RWPE2 (cell line): ENCODE results near the gene SLC7A6OS.
A peak's percentile ranks its signal among the peaks of the same experiment; 100 is the strongest.

Experiments
- ATAC-seq: fragments of 200-7000 bp; cut with Tn5 transposase; 3 replicates; pipeline ENCODE4 v1.9.1; 2021; ENCODE audit warnings: low read depth
- DNase-seq: peaks from one replicate; pipeline ENCODE4 v3.0.0-alpha.2; 2020; ENCODE audit warnings: low spot score
- H3K27ac ChIP-seq: fragments of 450-650 bp; 2 replicates; pipeline ENCODE4 v1.5.1; 2017; ENCODE audit warnings: mild to moderate bottlenecking; ENCODE audit not compliant: poor library complexity, severe bottlenecking
- H3K27me3 ChIP-seq: fragments of 250-450 bp; sonication (Bioruptor Pico); 2 replicates; pipeline ENCODE4 v1.5.1; 2021; ENCODE audit warnings: mild to moderate bottlenecking, moderate library complexity; ENCODE audit not compliant: insufficient read depth, poor library complexity, severe bottlenecking
- H3K36me3 ChIP-seq: fragments of 250-450 bp; sonication (Bioruptor Pico); 2 replicates; pipeline ENCODE4 v1.5.1; 2020; ENCODE audit warnings: low read depth, mild to moderate bottlenecking, moderate library complexity
- H3K4me1 ChIP-seq: fragments of 250-450 bp; sonication (Bioruptor Pico); 2 replicates; pipeline ENCODE4 v1.5.1; 2021; ENCODE audit warnings: mild to moderate bottlenecking, moderate library complexity; ENCODE audit not compliant: insufficient read depth, poor library complexity, severe bottlenecking
- H3K4me3 ChIP-seq: fragments of 250-450 bp; sonication (Bioruptor Pico); 2 replicates; pipeline ENCODE4 v1.5.1; 2021; ENCODE audit warnings: mild to moderate bottlenecking, moderate library complexity; ENCODE audit not compliant: severe bottlenecking
- H3K9me3 ChIP-seq: fragments of 250-450 bp; sonication (Bioruptor Pico); 2 replicates; pipeline ENCODE4 v1.5.1; 2021; ENCODE audit warnings: mild to moderate bottlenecking, moderate library complexity; ENCODE audit not compliant: severe bottlenecking
- TF ChIP-seq, protein P1 (sequence below): fragments of 450-650 bp; IDR thresholded peaks from one replicate; pipeline ENCODE4 v1.5.1; 2017; ENCODE audit warnings: mild to moderate bottlenecking, moderate library complexity; ENCODE audit not compliant: poor library complexity, severe bottlenecking

The SLC7A6OS gene

DNA sequence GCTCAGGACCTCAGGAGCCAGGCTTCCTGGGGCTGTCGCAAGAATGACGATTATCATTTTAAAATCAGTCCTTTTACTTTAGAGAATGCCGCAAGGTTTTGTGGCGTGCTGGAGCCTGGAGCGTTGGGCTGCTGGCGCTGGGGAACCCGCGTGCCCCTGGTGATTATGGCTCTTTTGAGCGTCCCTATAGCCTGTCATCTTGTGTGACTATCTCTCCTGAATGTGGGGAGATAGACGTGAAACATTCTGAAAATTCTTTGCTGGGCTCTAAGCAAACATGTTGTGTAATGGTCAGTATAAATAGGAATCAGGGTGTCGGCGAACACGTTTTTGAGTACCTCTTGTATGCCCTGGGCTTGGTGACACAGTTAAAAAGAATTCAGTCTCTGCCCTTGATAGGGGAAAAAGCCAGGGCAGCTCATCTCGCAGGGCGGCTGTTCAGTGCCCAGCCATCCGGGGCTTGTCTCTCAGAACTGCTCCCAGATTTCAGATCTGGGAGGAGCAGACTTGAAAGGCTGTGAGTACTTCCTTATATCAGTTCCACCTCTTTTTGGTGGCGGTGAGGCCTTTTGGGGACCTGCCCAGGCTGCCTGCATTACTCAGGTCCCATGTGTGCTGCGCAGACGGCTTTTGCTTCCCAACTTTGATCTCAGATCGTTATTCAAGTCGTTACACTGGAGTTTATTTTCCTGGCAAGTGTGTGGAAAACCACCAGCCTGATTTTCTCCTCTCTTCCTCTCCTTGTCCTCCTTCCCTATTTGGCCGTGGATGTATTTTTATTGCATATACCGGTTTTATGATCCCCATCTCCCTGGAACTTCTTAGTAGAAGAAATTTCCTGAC, 45.4 kb downstream of the SLC7A6OS start:
- Histone ChIP-seq H3K4me1 (peaks cover 4% of the 10 kb centered on the region), H3K27me3 (no peaks in the 10 kb centered on the region), H3K27ac (peak overlapping the region; percentile 89), H3K4me3 (peak overlapping the region; percentile 91), H3K36me3 (peaks cover 17% of the 10 kb centered on the region), H3K9me3 (no peaks in the 10 kb centered on the region)
- DNase-seq (no peak), ATAC-seq (peak; percentile 76)
- TF ChIP-seq, protein P1, sequence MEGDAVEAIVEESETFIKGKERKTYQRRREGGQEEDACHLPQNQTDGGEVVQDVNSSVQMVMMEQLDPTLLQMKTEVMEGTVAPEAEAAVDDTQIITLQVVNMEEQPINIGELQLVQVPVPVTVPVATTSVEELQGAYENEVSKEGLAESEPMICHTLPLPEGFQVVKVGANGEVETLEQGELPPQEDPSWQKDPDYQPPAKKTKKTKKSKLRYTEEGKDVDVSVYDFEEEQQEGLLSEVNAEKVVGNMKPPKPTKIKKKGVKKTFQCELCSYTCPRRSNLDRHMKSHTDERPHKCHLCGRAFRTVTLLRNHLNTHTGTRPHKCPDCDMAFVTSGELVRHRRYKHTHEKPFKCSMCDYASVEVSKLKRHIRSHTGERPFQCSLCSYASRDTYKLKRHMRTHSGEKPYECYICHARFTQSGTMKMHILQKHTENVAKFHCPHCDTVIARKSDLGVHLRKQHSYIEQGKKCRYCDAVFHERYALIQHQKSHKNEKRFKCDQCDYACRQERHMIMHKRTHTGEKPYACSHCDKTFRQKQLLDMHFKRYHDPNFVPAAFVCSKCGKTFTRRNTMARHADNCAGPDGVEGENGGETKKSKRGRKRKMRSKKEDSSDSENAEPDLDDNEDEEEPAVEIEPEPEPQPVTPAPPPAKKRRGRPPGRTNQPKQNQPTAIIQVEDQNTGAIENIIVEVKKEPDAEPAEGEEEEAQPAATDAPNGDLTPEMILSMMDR: no peak

DNA sequence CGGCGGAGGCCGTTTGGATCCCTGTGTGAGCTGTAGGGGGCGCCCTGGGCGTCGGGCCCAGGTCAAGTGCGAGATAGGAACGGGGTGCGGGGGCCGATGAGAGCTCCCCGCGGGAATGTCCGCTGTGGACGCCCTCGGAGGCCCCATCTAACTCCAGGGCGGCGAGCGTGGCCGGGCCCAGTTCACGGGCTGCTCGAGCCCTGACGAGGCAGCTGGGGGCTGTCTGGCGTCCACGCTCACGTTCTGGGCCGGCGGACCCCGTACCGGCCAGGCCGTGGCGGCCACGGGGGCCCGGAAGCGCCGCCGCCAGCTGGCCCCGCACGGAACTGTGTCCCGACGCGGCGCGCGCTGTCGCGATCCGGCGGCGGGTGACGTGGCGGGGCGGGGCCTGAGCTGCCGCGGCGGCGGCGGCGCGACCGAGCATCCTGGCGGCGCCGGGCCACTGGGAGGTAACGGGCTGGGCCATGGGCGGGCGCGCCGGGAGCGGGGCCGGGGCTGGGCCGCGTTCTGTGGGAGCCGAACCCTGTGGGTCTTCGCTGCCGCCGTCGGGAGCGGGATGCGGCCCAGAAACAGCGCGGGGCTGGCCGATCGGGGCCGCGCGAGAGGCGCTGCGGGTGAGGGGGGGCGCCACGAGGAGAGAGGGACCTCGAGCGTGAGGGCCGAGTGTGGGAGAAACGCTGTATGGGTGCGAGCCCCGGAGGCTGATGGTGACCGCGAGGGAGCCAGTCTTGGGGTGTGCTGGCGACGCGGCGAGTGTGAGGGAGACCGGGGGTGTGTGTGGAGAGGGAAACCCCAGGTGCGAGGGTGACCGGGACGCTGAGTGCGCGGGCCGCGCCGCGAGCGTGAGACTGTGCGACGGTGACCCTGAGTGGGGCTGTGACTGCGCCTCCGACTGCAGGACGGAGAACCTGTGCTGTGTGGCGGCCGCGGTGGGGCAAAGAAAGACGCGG, 46.3 kb downstream of the SLC7A6OS start, which contains the start of gene SLC7A6:
Gene SLC7A6 (plus strand): TSS at position 399 of the 950 bp plus-strand sequence. CDS start 10,201 bp downstream, outside the sequence.
- Histone ChIP-seq H3K27me3 (no peaks in the 10 kb centered on the region), H3K9me3 (no peaks in the 10 kb centered on the region), H3K27ac (peak within 1 kb of the TSS; percentile 89), H3K36me3 (peaks cover 17% of the 10 kb centered on the region), H3K4me1 (peaks cover 4% of the 10 kb centered on the region), H3K4me3 (peak within 1 kb of the TSS; percentile 91)
- ATAC-seq: peak; percentile 51
- DNase-seq: peak; percentile 70
- TF ChIP-seq, protein P1: peak; percentile 82

DNA sequence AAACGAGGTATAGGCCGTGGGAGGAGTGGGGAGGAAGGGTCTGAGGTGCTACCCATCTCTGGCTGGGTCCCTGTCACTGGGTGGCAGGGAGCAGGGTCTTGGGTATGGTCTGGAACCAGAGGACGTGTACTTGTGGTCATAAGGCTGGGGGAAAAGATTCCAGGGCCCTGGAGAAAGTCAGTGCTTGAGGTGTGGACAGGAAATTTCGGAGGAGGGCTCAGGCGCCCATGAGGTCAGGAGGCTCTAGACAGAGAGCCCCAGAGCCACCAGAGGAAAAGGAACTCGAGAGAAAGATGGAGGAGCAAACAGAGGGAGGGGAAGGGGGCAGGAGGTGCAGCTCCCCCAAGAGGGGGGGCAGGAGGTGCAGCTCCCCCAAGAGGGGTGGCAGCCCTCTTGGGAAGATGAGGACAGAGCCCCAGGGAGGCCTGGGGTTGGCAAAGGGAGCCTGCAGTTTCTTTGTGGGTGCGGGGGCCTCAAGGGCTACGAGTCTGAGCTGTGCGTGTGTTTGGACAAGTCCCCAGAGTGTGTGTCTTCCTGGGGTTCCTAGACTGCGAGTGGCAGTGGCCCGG, 47.1 kb downstream of the SLC7A6OS start:
- peak overlapping the region; percentile 89 for H3K27ac ChIP-seq
- no peak for DNase-seq
- H3K27me3 ChIP-seq: no peaks in the 10 kb centered on the region
- TF ChIP-seq, protein P1: no peak
- no peak; the same call in 2 of the 3 replicates for ATAC-seq
- H3K4me3 ChIP-seq: peak overlapping the region; percentile 91
- peaks cover 17% of the 10 kb centered on the region for H3K36me3 ChIP-seq
- H3K9me3 ChIP-seq: no peaks in the 10 kb centered on the region
- H3K4me1 ChIP-seq: peaks cover 4% of the 10 kb centered on the region

DNA sequence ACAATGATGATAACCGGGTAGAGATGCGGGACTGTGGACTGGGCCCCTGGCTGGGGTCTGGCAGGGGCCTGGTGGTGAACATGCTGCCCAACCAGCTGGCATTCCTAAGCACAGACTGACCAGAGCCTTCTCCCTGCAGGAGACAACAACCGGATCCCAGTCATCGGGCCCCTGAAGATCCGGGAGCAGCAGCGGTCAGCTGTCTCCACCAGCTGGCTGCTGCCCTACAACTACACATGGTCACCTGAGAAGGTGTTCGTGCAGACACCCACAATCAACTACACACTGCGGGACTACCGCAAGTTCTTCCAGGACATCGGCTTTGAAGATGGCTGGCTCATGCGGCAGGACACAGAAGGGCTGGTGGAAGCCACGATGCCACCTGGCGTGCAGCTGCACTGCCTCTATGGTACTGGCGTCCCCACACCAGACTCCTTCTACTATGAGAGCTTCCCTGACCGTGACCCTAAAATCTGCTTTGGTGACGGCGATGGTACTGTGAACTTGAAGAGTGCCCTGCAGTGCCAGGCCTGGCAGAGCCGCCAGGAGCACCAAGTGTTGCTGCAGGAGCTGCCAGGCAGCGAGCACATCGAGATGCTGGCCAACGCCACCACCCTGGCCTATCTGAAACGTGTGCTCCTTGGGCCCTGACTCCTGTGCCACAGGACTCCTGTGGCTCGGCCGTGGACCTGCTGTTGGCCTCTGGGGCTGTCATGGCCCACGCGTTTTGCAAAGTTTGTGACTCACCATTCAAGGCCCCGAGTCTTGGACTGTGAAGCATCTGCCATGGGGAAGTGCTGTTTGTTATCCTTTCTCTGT, 51.5 kb downstream of the SLC7A6OS start:
- Histone ChIP-seq H3K9me3 (no peaks in the 10 kb centered on the region), H3K27ac (no peak overlapping the region), H3K36me3 (peaks cover 19% of the 10 kb centered on the region), H3K27me3 (no peaks in the 10 kb centered on the region), H3K4me1 (no peaks in the 10 kb centered on the region), H3K4me3 (no peak overlapping the region)
- TF ChIP-seq, protein P1: no peak
- no peak for DNase-seq
- ATAC-seq: no peak
